GM12878 (cell line): ENCODE measurements around the gene CSH1. TPM values are rescaled to one million over a fixed set of nuclear protein-coding genes. Genes with fewer than 3 reads are reported as not detected.

Source experiments
- ATAC-seq: fragments of 200-7000 bp; cut with Tn5 transposase; 3 replicates; pipeline ENCODE4 v1.9.1; 2020; ENCODE audit warnings: mild to moderate bottlenecking, moderate library complexity
- BruUV-seq: library from RNA; stranded (reverse); fragments of 400-500 nt; replicated peaks from 2 replicates; lab custom pipeline; 2021; lab: Mats Ljungman, UMichigan
- CTCF ChIA-PET: fragments of 300-600 bp; sonication (Branson Sonifier 250); formaldehyde crosslinking; extraction: SDS; loops from one replicate; lab custom pipeline; 2021; ENCODE audit warnings: inconsistent platforms; lab: Yijun Ruan, JAX
- POLR2A ChIA-PET: fragments of 350-600 bp; formaldehyde crosslinking; extraction: SDS; loops from one replicate; lab custom pipeline; 2021; ENCODE audit warnings: inconsistent platforms; lab: Charles Lee
- RAD21 ChIA-PET: fragments of 300-600 bp; sonication (Branson Sonifier 250); formaldehyde crosslinking; loops from one replicate; lab custom pipeline; 2023; ENCODE audit warnings: antibody characterized with exemption; ENCODE audit not compliant: unreplicated experiment; lab: Charles Lee
- SMC1A ChIA-PET: fragments of 300-600 bp; sonication (Branson Sonifier 250); formaldehyde crosslinking; loops from one replicate; lab custom pipeline; 2023; ENCODE audit not compliant: unreplicated experiment, uncharacterized antibody; lab: Charles Lee
- DNase-seq: peaks from one replicate; pipeline ENCODE4 v3.0.0-alpha.2; 2011; ENCODE audit warnings: low read depth, low spot score
- FAIRE-seq: peaks from 3 replicates; lab custom pipeline; 2011; peaks lifted over from hg19 to GRCh38; lab: Jason Lieb, UNC
- H2AFZ ChIP-seq: 2 replicates; pipeline ENCODE4 v1.6.0; 2011; ENCODE audit warnings: low read depth, low read length, control low read depth; ENCODE audit not compliant: control insufficient read depth
- H3K27ac ChIP-seq: 2 replicates; pipeline ENCODE4 v1.5.1; 2011; ENCODE audit warnings: control low read depth; ENCODE audit not compliant: control insufficient read depth, insufficient read depth
- H3K27me3 ChIP-seq, 2 experiments: replicated peaks in 1 of 2; 2 replicates each; pipeline versions ENCODE4 v1.6.0 to v1.6.1; 2011; ENCODE audit warnings: low read length in 1 of 2; ENCODE audit not compliant: control insufficient read depth in 2 of 2, insufficient read depth in 2 of 2
- H3K36me3 ChIP-seq, 2 experiments: 2 replicates each; pipeline ENCODE4 v1.5.1; 2011; ENCODE audit warnings: low read length in 1 of 2; ENCODE audit not compliant: control insufficient read depth in 2 of 2, insufficient read depth in 2 of 2
- H3K4me1 ChIP-seq: 2 replicates; pipeline ENCODE4 v1.6.1; 2011; ENCODE audit warnings: mild to moderate bottlenecking, low read length, moderate library complexity, mixed read lengths; ENCODE audit not compliant: control insufficient read depth, insufficient read depth
- H3K4me2 ChIP-seq: 2 replicates; pipeline ENCODE4 v1.6.0; 2011; ENCODE audit warnings: control low read depth; ENCODE audit not compliant: control insufficient read depth, insufficient read depth
- H3K4me3 ChIP-seq: fragments of 200-600 bp; sonication (generic); 2 replicates; pipeline ENCODE4 v1.5.1; 2016
- H3K79me2 ChIP-seq: 2 replicates; pipeline ENCODE4 v1.6.0; 2011; ENCODE audit warnings: low read length; ENCODE audit not compliant: control insufficient read depth, insufficient read depth
- H3K9ac ChIP-seq: 2 replicates; pipeline ENCODE4 v1.8.0; 2011; ENCODE audit warnings: low read length, control low read depth, mixed read lengths; ENCODE audit not compliant: control insufficient read depth, insufficient read depth
- H3K9me3 ChIP-seq: replicated peaks from 3 replicates; pipeline ENCODE4 v1.5.1; 2011; ENCODE audit warnings: mild to moderate bottlenecking, low read length; ENCODE audit not compliant: control insufficient read depth, insufficient read depth
- H4K20me1 ChIP-seq: 2 replicates; pipeline ENCODE4 v1.6.0; 2011; ENCODE audit not compliant: control insufficient read depth, insufficient read depth
- CBFB ChIP-seq: IDR thresholded peaks from 2 replicates; pipeline ENCODE4 v1.6.1; 2016; ENCODE audit warnings: antibody characterized with exemption, low read depth
- CEBPB ChIP-seq, 2 experiments: fragments of 150-350 bp in 1 of 2; IDR thresholded peaks; 2 replicates each; pipeline ENCODE4 v1.6.1; 2012 to 2014; ENCODE audit warnings: low read depth in 2 of 2, low read length in 2 of 2, borderline replicate concordance in 1 of 2, inconsistent platforms in 1 of 2
- NFYA ChIP-seq: IDR thresholded peaks from 2 replicates; pipeline ENCODE4 v1.6.1; 2011; ENCODE audit warnings: low read depth, mild to moderate bottlenecking, low read length, improper control_type of control experiment, borderline replicate concordance
- NR2C1 ChIP-seq: fragments of 450-650 bp; IDR thresholded peaks from 2 replicates; pipeline ENCODE4 v1.6.1; 2017; ENCODE audit warnings: antibody characterized with exemption, mild to moderate bottlenecking, moderate library complexity
- NRF1 ChIP-seq: conservative IDR thresholded peaks from 2 replicates; pipeline ENCODE4 v1.6.1; 2011; ENCODE audit warnings: mild to moderate bottlenecking, low read depth, low read length, improper control_type of control experiment
- SMC3 ChIP-seq: IDR thresholded peaks from 2 replicates; pipeline ENCODE4 v1.6.1; 2011; ENCODE audit warnings: low read length, improper control_type of control experiment, borderline replicate concordance
- WRNIP1 ChIP-seq: IDR thresholded peaks from 2 replicates; pipeline ENCODE4 v1.6.1; 2011; ENCODE audit warnings: low read depth, low read length, improper control_type of control experiment, borderline replicate concordance
- WGBS: methylation state at CpG from one replicate; pipeline ENCODE4 v1.1.6; 2016; ENCODE audit warnings: low lambda C conversion rate; ENCODE audit not compliant: insufficient replicate concordance, insufficient coverage; ENCODE audit errors: missing lambda C conversion rate; 5-methylcytosine and 5-hydroxymethylcytosine counted together
- in situ Hi-C: fragments of 300-500 bp; cut with MboI; formaldehyde crosslinking; loops from 9 replicates; pipeline ENCODE4 v1.14.3; 2018; ENCODE audit warnings: mixed read lengths
- intact Hi-C: fragments of 100-400 bp; cut with micrococcal nuclease; formaldehyde crosslinking; loops from one replicate; pipeline ENCODE4 v1.14.2; 2022; ENCODE audit not compliant: unreplicated experiment
- polyA plus RNA-seq, 11 experiments: library from polyadenylated mRNA; depleted of rRNA in 4 of 11; unstranded in 6 of 11; stranded (reverse) in 5 of 11; fragments of >200 nt; fragmentation: Nextera tagmentation in 4 of 11; fragmentation: Illumina TruSeq in 1 of 11; extraction: Ambion mirVana in 4 of 11; extraction: Trizol in 1 of 11; gene quantifications; 1 replicate in 1 of 11; 2 replicates in 10 of 11; pipeline versions ENCODE4 v1.2.1 to v1.2.3, GENCODE V29; 2011 to 2016; ENCODE audit warnings: inconsistent platforms in 2 of 11, missing spikeins in 2 of 11, low read depth in 1 of 11
- total RNA-seq, 4 experiments: library from RNA; depleted of rRNA in 3 of 4; stranded (reverse); fragments of >200 nt in 3 of 4; fragmentation: Illumina TruSeq in 1 of 4; extraction: Trizol in 1 of 4; gene quantifications; 2 replicates each; pipeline versions ENCODE4 v1.2.1 to v1.2.3, GENCODE V29; 2013 to 2021
- TF ChIP-seq, protein P1 (sequence below): fragments of 150-350 bp; IDR thresholded peaks from 2 replicates; pipeline ENCODE4 v1.6.1; 2016; ENCODE audit warnings: low read depth, low read length

Gene CSH1
- total and polyA plus RNA-seq, 10 of the 15 experiments (the other 5 are each of a cell fraction or from before 2014, with no cell fraction given): not detected

DNA sequence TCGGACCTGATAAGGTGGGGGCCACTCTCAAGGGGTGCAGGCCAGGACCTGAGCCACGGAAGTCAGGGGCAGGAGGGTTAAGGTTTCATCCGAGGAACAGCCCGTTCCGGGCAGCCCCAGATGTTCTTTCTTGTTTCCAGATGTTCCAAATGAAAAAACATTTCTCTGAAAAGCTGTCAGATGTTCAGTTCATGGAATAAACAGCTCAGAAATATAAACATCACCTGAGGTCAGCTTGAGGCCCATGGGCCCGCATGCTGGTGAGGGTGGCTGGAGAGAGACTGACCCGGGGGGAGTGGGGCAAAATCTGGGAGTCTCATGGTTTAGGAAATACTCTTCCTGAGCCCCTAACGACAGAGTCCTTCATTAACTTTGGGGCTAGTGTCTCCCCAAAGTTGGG lies 37.2 kb upstream of the CSH1 start:
- Histone ChIP-seq H3K27ac (no peak overlapping the region), H3K4me1 (peaks cover 33% of the 10 kb centered on the region), H3K36me3 (peaks cover 6 to 7% of the 10 kb centered on the region in 2 experiments; a peak in 2 of 4 replicates), H3K4me2 (peak overlapping the region; percentile 88), H3K9ac (no peak overlapping the region), H4K20me1 (no peaks in the 10 kb centered on the region), H3K27me3 (no peaks in the 10 kb centered on the region), H2AFZ (no peak overlapping the region), H3K4me3 (no peak overlapping the region), H3K79me2 (peaks cover 32% of the 10 kb centered on the region), H3K9me3 (no peaks in the 10 kb centered on the region)
- POLR2A ChIA-PET: interaction anchor here (0.7 to 5.9 kb wide), 6 partner anchors 9 to 92 kb away, joined by 3 to 68 read pairs (median 12); partner anchors contain the start of gene ICAM2
- DNase-seq (no peak), FAIRE-seq (no peak), ATAC-seq (no peak)
- intact Hi-C loops (no loop called here), in situ Hi-C loops (no loop called here)
- no peak for TF ChIP-seq SMC3
- no peak for TF ChIP-seq CEBPB (IDR thresholded peaks at IDR 0.05; ENCODE audit: borderline replicate concordance in 1 of 2, low read depth in 2 of 2, low read length in 2 of 2)
- no peak for TF ChIP-seq WRNIP1
- no peak for TF ChIP-seq NFYA
- no peak for TF ChIP-seq CBFB
- TF ChIP-seq NRF1: no peak
- no peak for TF ChIP-seq NR2C1
- TF ChIP-seq, protein P1, sequence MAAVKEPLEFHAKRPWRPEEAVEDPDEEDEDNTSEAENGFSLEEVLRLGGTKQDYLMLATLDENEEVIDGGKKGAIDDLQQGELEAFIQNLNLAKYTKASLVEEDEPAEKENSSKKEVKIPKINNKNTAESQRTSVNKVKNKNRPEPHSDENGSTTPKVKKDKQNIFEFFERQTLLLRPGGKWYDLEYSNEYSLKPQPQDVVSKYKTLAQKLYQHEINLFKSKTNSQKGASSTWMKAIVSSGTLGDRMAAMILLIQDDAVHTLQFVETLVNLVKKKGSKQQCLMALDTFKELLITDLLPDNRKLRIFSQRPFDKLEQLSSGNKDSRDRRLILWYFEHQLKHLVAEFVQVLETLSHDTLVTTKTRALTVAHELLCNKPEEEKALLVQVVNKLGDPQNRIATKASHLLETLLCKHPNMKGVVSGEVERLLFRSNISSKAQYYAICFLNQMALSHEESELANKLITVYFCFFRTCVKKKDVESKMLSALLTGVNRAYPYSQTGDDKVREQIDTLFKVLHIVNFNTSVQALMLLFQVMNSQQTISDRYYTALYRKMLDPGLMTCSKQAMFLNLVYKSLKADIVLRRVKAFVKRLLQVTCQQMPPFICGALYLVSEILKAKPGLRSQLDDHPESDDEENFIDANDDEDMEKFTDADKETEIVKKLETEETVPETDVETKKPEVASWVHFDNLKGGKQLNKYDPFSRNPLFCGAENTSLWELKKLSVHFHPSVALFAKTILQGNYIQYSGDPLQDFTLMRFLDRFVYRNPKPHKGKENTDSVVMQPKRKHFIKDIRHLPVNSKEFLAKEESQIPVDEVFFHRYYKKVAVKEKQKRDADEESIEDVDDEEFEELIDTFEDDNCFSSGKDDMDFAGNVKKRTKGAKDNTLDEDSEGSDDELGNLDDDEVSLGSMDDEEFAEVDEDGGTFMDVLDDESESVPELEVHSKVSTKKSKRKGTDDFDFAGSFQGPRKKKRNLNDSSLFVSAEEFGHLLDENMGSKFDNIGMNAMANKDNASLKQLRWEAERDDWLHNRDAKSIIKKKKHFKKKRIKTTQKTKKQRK: no peak
- 97% methylated on average over 8 of the region's 8 CpGs for WGBS
- SMC1A ChIA-PET: interaction anchor here (0.7 to 9.0 kb wide), 4 partner anchors 13 to 89 kb away, joined by 3 to 111 read pairs (median 36); partner anchors contain the start of gene GH1
- CTCF ChIA-PET: interaction anchor here (1.4 to 8.7 kb wide), 7 partner anchors 13 to 92 kb away, joined by 3 to 153 read pairs (median 10); partner anchors contain the start of gene GH1
- no TSS peak for BruUV-seq
- RAD21 ChIA-PET: interaction anchor here (1.7 to 9.0 kb wide), 6 partner anchors 13 to 199 kb away, joined by 5 to 130 read pairs (median 16); partner anchors contain the start of gene GH1
